Measurements from ENCODE around the gene CCDC106. TPM values are rescaled to one million over a fixed set of nuclear protein-coding genes. Genes with fewer than 3 reads are reported as not detected.

The CCDC106 gene
- total and polyA plus RNA-seq, 12 donors: 14.8 to 63.8 (median 27.9) TPM

DNA sequence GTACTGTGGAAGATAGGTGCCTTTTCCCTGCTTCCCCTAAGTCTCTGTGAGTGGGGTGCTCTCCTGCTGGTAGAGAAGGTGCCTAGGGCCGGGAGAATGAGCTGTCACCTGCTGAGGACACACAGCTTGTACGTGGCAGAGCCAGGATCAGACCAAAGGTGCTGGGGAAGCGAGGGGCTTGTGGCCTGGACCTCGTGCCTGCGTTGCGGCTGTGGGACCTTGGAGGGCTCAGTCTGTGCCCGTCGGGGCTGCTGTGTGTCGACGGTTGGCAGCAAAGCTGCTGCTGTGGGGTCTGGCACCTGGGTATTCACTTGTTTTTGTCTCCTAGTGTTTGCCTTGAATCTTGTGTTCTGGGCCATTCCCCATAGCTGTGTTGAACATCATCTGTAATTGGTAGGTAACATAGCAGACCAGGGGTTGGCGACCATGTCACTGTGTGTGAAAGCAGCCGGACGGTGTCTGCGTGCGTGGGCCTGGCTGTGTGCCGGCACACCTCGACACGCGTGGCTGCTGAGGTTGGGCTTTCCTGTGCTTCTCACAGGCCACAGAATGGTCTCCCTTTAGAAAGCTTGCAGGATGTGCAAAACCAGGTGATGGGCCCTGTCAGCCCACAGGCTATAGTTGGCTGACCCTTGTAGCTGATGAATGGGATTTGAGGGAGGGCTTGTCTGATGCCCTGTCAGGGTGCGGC is 16.0 kb downstream of the CCDC106 start:
- no peaks in the 10 kb centered on the region for H3K9me3 ChIP-seq (replicated peaks in 1 of 3)
- WGBS, 4 donors: 86 to 89% (median 87%) methylated on average over 9 to 20 of the region's 20 CpGs
- no peak for TF ChIP-seq POLR2A (IDR thresholded peaks at IDR 0.05)
- TF ChIP-seq, protein P1, sequence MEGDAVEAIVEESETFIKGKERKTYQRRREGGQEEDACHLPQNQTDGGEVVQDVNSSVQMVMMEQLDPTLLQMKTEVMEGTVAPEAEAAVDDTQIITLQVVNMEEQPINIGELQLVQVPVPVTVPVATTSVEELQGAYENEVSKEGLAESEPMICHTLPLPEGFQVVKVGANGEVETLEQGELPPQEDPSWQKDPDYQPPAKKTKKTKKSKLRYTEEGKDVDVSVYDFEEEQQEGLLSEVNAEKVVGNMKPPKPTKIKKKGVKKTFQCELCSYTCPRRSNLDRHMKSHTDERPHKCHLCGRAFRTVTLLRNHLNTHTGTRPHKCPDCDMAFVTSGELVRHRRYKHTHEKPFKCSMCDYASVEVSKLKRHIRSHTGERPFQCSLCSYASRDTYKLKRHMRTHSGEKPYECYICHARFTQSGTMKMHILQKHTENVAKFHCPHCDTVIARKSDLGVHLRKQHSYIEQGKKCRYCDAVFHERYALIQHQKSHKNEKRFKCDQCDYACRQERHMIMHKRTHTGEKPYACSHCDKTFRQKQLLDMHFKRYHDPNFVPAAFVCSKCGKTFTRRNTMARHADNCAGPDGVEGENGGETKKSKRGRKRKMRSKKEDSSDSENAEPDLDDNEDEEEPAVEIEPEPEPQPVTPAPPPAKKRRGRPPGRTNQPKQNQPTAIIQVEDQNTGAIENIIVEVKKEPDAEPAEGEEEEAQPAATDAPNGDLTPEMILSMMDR (IDR thresholded peaks at IDR 0.05): no peak
- peaks cover 0 to 90% of the 10 kb centered on the region in 2 donors for H3K36me3 ChIP-seq (replicated peaks in 1 of 2)
- DNase-seq: no peak
- H3K4me1 ChIP-seq (replicated peaks in 1 of 2): peaks cover 0 to 18% of the 10 kb centered on the region in 2 donors
- H3K27ac ChIP-seq: no peak overlapping the region
- intact Hi-C loops (cut with DNase I): no loop called here
- H3K27me3 ChIP-seq: no peaks in the 10 kb centered on the region
- H3K4me3 ChIP-seq: no peak overlapping the region

DNA sequence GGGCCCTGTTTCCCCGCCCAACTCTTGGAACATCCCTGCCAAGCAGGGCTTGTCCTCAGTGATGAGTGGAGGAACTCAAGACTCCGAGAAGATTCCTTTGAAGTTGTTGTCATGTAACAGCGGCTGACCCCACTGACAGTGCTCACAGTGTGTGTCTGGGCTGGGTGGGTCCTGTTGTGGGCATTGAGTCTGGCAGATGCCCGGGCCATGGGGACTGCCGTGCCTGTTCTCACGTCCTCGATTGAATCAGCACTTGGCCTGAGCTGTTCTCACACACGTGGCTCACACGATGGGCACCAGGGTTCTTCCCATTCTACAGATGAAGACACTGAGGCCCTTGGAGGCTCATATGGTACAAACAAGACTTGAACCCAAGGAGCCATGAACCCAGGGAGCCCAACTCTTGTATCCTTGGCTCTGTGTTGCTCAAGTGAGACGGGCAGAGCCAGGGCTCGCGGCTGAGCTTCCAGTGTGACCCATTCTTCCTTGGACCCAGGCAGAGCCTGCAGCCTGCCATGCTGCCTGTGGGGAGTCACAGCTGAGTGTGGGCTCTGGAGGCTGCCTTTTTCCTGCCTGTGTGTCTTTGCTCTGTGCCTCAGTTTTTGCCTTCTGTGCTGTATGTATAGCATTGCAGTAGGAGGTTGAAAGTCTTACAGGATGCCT is 18.5 kb downstream of the CCDC106 start:
- 80 to 86% (median 84%) methylated on average over 9 to 12 of the region's 12 CpGs for WGBS, 4 donors
- Histone ChIP-seq H3K9me3 (replicated peaks in 1 of 3) (no peaks in the 10 kb centered on the region), H3K4me1 (replicated peaks in 1 of 2) (peaks cover 0 to 10% of the 10 kb centered on the region in 2 donors), H3K36me3 (replicated peaks in 1 of 2) (peaks cover 0 to 87% of the 10 kb centered on the region in 2 donors), H3K4me3 (no peak overlapping the region), H3K27ac (no peak overlapping the region), H3K27me3 (no peaks in the 10 kb centered on the region)
- no peak for TF ChIP-seq POLR2A (IDR thresholded peaks at IDR 0.05)
- TF ChIP-seq, protein P1 (IDR thresholded peaks at IDR 0.05): no peak
- no peak for DNase-seq
- intact Hi-C loops (cut with DNase I): no loop called here

DNA sequence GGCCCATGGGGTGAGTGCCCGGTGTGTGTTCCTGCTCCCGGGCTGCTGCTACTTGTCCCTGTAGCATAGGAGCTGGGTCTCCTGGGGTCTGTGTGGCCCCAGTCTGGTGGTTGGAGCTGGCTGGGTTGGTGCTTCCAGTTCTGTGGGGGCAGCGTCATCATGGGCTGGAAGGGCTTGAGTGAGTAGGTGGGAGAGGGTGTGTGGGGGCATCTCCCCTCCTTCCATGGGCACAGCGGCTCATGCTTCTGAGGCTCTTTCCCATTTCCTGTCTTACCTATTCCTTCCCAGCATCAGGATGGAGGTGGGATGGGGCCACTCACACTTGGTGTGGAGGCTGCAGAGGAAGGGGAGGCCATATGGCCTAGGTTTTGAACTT is 19.0 kb downstream of the CCDC106 start:
- TF ChIP-seq, protein P1 (IDR thresholded peaks at IDR 0.05): no peak
- TF ChIP-seq POLR2A (IDR thresholded peaks at IDR 0.05): no peak
- peaks cover 0 to 82% of the 10 kb centered on the region in 2 donors for H3K36me3 ChIP-seq (replicated peaks in 1 of 2)
- H3K27ac ChIP-seq: no peak overlapping the region
- no peak for DNase-seq
- peaks cover 0 to 16% of the 10 kb centered on the region in 2 donors for H3K4me1 ChIP-seq (replicated peaks in 1 of 2)
- intact Hi-C loops (cut with DNase I): no loop called here
- H3K27me3 ChIP-seq: no peaks in the 10 kb centered on the region
- 50 to 92% (median 87%) methylated on average over 1 to 4 of the region's 4 CpGs for WGBS, 4 donors
- H3K9me3 ChIP-seq (replicated peaks in 1 of 3): no peaks in the 10 kb centered on the region
- no peak overlapping the region for H3K4me3 ChIP-seq

DNA sequence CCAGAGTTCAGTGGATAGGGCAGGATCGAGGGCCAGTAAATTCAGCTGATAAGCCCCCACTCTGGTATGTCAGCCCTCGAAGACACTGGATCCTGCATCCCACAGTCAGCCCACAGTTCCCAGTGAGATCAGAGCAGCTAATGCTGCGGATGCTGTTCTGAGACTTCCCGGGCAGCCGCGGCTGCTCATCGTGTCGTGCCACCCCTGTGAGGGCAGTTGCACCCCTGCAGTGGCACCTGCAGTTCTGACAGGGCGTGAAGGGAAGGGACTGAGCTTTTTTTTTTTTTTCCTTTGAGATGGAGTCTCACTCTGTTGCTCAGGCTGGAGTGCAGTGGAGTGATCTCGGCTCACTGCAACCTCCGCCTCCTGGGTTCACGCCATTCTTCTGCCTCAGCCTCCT is 19.5 kb downstream of the CCDC106 start:
- Histone ChIP-seq H3K27ac (peak overlapping the region in 1 of 5 donors; percentile 66), H3K36me3 (replicated peaks in 1 of 2) (peaks cover 0 to 78% of the 10 kb centered on the region in 2 donors), H3K27me3 (no peaks in the 10 kb centered on the region), H3K4me1 (replicated peaks in 1 of 2) (peaks cover 0 to 17% of the 10 kb centered on the region in 2 donors), H3K9me3 (replicated peaks in 1 of 3) (no peaks in the 10 kb centered on the region), H3K4me3 (no peak overlapping the region)
- no peak for DNase-seq
- intact Hi-C loops (cut with DNase I): no loop called here
- no peak for TF ChIP-seq POLR2A (IDR thresholded peaks at IDR 0.05)
- TF ChIP-seq, protein P1 (IDR thresholded peaks at IDR 0.05): no peak
- 67 to 81% (median 80%) methylated on average over 7 to 12 of the region's 12 CpGs for WGBS, 4 donors

Data from adrenal gland (tissue), 12 donors.